GM12872 (cell line): ENCODE results near the gene ENOX2.

Source experiments
- TF ChIP-seq, protein P1 (sequence below): IDR thresholded peaks from 3 replicates; pipeline ENCODE4 v1.5.1; 2011; ENCODE audit warnings: low read depth, mild to moderate bottlenecking, low read length, moderate library complexity; ENCODE audit not compliant: insufficient read depth

ENOX2 gene

DNA sequence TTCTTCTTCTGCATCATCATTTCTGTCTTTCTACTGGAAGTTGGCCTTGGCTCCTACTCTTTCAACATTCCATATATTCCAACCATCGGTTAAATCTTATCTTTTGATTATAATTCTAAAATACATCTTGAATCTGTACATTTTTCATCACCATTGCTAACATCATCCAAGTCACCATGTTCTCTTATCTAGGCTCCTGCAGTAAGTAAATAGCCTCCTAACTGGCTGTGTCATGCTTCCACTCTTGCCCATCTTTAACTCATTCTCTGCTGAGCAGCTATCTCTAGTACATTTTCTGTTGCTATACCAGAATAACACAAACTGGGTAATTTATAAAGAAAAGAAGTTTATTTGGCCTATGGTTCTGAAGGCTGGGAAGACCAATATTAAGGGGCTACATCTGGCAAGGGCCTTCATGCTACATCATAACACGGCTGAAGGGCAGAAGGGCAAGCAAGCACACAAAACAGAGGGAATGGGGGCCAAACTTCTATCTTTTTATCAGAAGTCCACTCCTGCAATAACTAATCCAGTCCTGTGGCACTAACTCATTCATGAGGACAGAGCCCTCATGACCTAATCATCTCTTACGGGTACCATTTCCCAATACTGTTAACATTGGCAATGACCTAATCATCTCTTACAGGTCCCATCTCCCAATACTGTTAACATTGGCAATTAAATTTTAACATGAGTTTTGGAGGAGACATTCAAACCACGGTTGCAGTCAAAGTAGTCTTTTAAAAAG, 72.2 kb downstream of the ENOX2 start:
- TF ChIP-seq, protein P1, sequence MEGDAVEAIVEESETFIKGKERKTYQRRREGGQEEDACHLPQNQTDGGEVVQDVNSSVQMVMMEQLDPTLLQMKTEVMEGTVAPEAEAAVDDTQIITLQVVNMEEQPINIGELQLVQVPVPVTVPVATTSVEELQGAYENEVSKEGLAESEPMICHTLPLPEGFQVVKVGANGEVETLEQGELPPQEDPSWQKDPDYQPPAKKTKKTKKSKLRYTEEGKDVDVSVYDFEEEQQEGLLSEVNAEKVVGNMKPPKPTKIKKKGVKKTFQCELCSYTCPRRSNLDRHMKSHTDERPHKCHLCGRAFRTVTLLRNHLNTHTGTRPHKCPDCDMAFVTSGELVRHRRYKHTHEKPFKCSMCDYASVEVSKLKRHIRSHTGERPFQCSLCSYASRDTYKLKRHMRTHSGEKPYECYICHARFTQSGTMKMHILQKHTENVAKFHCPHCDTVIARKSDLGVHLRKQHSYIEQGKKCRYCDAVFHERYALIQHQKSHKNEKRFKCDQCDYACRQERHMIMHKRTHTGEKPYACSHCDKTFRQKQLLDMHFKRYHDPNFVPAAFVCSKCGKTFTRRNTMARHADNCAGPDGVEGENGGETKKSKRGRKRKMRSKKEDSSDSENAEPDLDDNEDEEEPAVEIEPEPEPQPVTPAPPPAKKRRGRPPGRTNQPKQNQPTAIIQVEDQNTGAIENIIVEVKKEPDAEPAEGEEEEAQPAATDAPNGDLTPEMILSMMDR: no peak

DNA sequence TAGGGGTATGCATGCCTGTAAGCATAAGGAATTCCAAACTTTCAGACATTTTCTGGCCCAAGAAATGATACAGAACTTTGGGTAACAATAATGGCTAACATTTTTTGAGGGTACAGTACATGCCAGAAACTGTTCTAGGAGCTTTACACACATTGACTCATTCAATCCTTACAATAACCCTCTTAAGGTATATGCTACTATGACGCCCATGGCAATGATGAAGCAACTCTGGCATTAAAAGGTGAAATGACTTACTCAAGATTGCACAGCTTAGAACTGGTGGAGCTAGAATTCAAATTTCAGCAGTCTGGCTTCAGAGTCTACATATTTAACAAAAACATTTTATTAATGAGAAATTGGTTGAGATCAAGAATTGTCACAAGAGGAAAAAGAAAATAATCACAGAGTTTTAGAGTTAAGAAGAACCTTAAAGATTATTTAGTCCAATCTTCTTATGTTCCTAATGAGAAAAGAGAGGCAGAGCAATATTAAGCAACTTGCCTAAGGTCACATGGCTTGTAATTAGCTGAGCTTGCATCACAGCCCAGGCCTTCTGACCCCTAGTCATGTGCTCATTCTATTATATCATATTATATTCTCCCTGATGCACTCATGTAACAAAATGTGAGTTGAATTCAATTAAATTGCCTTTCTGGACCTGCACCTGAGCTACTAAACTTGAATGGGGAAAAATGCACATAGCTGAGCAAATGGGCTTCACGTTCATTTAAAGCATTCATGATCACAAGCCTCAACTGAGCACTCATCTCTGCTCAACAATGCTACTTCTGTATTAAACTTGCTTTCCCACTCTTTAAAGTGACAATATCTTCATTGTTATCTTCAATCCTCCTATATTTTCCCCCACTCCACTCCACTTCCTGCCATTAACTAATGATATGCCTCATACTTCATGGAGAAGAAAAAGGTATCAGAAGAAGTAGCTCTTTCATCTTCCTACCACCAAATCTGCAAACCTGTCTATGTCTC, 73.2 kb downstream of the ENOX2 start:
- TF ChIP-seq, protein P1: no peak

DNA sequence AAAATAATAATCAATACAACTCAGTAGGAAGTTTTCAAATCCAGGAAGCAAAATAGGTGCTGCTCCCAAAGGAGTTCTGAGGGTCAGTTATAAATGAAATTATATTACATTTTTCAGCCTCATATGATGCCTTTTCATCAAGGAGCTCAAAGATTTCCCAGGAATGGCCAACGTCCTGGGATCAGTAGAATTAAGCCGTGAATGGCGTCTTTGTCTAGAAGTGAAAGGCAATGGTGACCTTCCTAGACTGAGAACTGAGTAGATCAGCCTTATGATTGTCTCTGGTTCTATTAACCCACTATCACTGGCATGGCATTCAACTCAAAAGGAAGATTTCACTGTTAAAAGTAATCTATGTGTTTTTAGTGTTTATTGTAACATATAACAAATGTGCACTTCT, 74.4 kb downstream of the ENOX2 start:
- TF ChIP-seq, protein P1: no peak

DNA sequence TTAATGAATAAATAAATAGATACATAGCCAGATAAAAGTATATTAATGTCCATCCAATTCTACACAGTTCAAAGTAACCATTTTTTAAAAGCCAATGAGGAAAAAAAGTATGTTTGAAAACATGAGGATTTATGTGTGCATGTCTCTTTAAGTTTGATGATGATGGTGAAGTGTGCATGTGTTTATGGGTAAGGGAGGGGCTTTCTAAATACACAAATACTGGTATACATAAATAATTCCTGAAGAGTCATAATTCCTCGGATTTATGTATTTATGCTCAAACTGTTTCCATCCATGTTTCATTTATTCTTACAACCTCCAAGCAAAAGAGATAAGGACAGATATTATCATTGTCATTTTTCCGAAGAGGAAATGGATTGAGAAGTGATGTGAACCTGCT, 75.4 kb downstream of the ENOX2 start:
- TF ChIP-seq, protein P1: no peak

DNA sequence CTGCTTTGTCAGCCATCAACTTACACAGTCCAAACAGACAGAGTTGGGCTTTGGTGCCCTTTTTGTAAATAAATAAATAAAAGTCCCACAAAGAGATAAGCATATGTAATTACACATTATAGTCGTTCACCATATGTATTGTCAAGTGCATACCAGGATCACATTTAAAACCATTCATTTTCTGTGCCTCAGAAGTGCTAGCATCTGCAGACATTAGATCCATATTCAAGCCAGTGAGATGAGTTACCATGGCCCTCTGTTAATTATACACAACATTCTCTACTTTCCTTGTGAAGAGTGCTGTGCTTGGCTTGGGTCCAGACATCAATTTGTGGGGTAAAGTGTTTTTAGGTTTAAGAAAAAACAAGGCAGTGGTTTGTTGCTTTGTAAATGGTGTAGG, 76.8 kb downstream of the ENOX2 start:
- TF ChIP-seq, protein P1: no peak

DNA sequence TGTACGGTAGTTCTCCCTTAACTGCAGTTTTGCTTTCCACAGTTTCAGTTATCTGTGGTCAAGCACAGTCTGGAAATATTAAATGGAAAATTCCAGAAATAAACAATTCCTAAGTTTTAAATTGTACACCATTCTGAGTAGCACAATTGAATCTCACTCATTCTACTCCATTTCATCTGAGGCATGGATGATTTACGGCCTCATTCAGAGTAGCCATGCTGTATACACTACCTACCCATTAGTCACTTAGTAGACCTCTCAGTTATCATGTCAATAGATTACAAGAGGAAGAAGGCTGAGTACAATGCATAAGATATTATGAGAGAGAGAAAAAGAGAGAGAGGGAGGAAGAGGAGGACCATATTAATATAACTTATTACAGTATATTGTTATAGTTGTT, 77.5 kb downstream of the ENOX2 start:
- TF ChIP-seq, protein P1: no peak

DNA sequence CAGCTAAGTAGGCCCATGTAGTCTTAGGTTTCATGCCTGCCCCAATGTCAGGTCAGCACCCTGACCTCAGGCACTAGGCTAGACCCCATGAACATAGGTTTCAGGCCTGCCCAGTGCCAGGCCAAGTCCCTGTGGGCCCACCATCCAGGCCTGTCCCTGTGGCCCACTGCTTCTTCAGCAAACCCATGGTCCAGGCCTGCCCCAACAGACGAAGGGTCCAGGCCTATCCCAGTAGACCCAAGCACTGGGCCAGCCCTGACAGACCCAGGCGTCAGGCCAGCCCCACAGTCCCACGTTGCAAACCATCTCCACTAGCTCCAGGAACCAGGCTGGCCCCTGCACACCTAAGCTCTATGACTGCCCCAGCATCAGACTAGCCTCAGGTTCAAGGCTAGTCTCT, 92.4 kb downstream of the ENOX2 start:
- TF ChIP-seq, protein P1: no peak
